ENCODE data around the gene SEMA3A. TPM values are rescaled to one million over a fixed set of nuclear protein-coding genes. Genes with fewer than 3 reads are reported as not detected.

The SEMA3A gene
- total RNA-seq, 2 experiments from 2014 or later, result not detected

GRCh38 chr7:84237533-84238173 lies 43.1 kb upstream of the SEMA3A start:
- H3K79me2 ChIP-seq (ENCODE audit: insufficient read depth, low read depth, low read length), result no peaks in the 10 kb centered on the region
- ChIA-PET POLR2A (no interaction called here), CTCF (ENCODE audit: unreplicated experiment) (no interaction called here)
- no peaks in the 10 kb centered on the region for H4K20me1 ChIP-seq (ENCODE audit: insufficient read depth, low read length)
- no peak overlapping the region for H2AFZ ChIP-seq (ENCODE audit: low read length)
- no peak overlapping the region for H3K27ac ChIP-seq (ENCODE audit: low read depth, low read length, poor library complexity, severe bottlenecking)
- no peaks in the 10 kb centered on the region for H3K36me3 ChIP-seq (ENCODE audit: insufficient read depth, low read length)
- H3K4me3 ChIP-seq (ENCODE audit: low read depth, low read length, poor library complexity, severe bottlenecking), result no peak overlapping the region
- H3K4me1 ChIP-seq (ENCODE audit: insufficient read depth, low read length, poor library complexity, severe bottlenecking), result no peaks in the 10 kb centered on the region
- H3K4me2 ChIP-seq (ENCODE audit: low read length), result no peak overlapping the region
- BruUV-seq (replicated peaks), result no TSS peak
- TF ChIP-seq CTCF (conservative IDR thresholded peaks at IDR 0.05; ENCODE audit: low read length) (no peak), EZH2phosphoT487 (IDR thresholded peaks at IDR 0.05; ENCODE audit: borderline replicate concordance, low read depth, low read length) (no peak)
- DNase-seq (ENCODE audit: low spot score), result no peak
- no peaks in the 10 kb centered on the region for H3K9me2 ChIP-seq (ENCODE audit: insufficient read depth, low read length)
- H3K9me3 ChIP-seq (ENCODE audit: low read length), result no peaks in the 10 kb centered on the region
- intact Hi-C loops (cut with micrococcal nuclease; ENCODE audit: unreplicated experiment), result no loop called here

GRCh38 chr7:84236398-84236797 lies 41.8 kb upstream of the SEMA3A start:
- H3K4me3 ChIP-seq (ENCODE audit: low read depth, low read length, poor library complexity, severe bottlenecking), result no peak overlapping the region
- ChIA-PET CTCF (ENCODE audit: unreplicated experiment) (no interaction called here), POLR2A (no interaction called here)
- intact Hi-C loops (cut with micrococcal nuclease; ENCODE audit: unreplicated experiment), result no loop called here
- no peaks in the 10 kb centered on the region for H3K36me3 ChIP-seq (ENCODE audit: insufficient read depth, low read length)
- no peaks in the 10 kb centered on the region for H3K9me3 ChIP-seq (ENCODE audit: low read length)
- H3K9me2 ChIP-seq (ENCODE audit: insufficient read depth, low read length), result no peaks in the 10 kb centered on the region
- no TSS peak for BruUV-seq (replicated peaks)
- no peaks in the 10 kb centered on the region for H3K79me2 ChIP-seq (ENCODE audit: insufficient read depth, low read depth, low read length)
- H2AFZ ChIP-seq (ENCODE audit: low read length), result no peak overlapping the region
- no peaks in the 10 kb centered on the region for H4K20me1 ChIP-seq (ENCODE audit: insufficient read depth, low read length)
- no peak overlapping the region for H3K4me2 ChIP-seq (ENCODE audit: low read length)
- no peaks in the 10 kb centered on the region for H3K4me1 ChIP-seq (ENCODE audit: insufficient read depth, low read length, poor library complexity, severe bottlenecking)
- DNase-seq (ENCODE audit: low spot score), result no peak
- no peak overlapping the region for H3K27ac ChIP-seq (ENCODE audit: low read depth, low read length, poor library complexity, severe bottlenecking)
- TF ChIP-seq EZH2phosphoT487 (IDR thresholded peaks at IDR 0.05; ENCODE audit: borderline replicate concordance, low read depth, low read length) (no peak), CTCF (conservative IDR thresholded peaks at IDR 0.05; ENCODE audit: low read length) (no peak)

GRCh38 chr7:84232646-84233045 lies 38.1 kb upstream of the SEMA3A start:
- TF ChIP-seq CTCF (conservative IDR thresholded peaks at IDR 0.05; ENCODE audit: low read length) (no peak), EZH2phosphoT487 (IDR thresholded peaks at IDR 0.05; ENCODE audit: borderline replicate concordance, low read depth, low read length) (no peak)
- H3K9me3 ChIP-seq (ENCODE audit: low read length), result no peaks in the 10 kb centered on the region
- no peaks in the 10 kb centered on the region for H4K20me1 ChIP-seq (ENCODE audit: insufficient read depth, low read length)
- no peak overlapping the region for H2AFZ ChIP-seq (ENCODE audit: low read length)
- H3K4me2 ChIP-seq (ENCODE audit: low read length), result no peak overlapping the region
- no peaks in the 10 kb centered on the region for H3K36me3 ChIP-seq (ENCODE audit: insufficient read depth, low read length)
- ChIA-PET CTCF (ENCODE audit: unreplicated experiment) (no interaction called here), POLR2A (interaction anchor here (0.6 kb wide), 2 partner anchors 36 to 211 kb away, joined by 3 read pairs; no protein-coding TSS in a partner anchor)
- intact Hi-C loops (cut with micrococcal nuclease; ENCODE audit: unreplicated experiment), result no loop called here
- H3K79me2 ChIP-seq (ENCODE audit: insufficient read depth, low read depth, low read length), result no peaks in the 10 kb centered on the region
- H3K4me1 ChIP-seq (ENCODE audit: insufficient read depth, low read length, poor library complexity, severe bottlenecking), result no peaks in the 10 kb centered on the region
- no peak for DNase-seq (ENCODE audit: low spot score)
- no peak overlapping the region for H3K4me3 ChIP-seq (ENCODE audit: low read depth, low read length, poor library complexity, severe bottlenecking)
- no peaks in the 10 kb centered on the region for H3K9me2 ChIP-seq (ENCODE audit: insufficient read depth, low read length)
- no peak overlapping the region for H3K27ac ChIP-seq (ENCODE audit: low read depth, low read length, poor library complexity, severe bottlenecking)
- no TSS peak for BruUV-seq (replicated peaks)

Measured in OCI-LY7 (cell line).